Medulla oblongata (tissue), 1 donor: Measurements from ENCODE around the gene GALNT4.

Experiments used
- DNase-seq: peaks from one replicate; pipeline ENCODE4 v3.0.0-alpha.2; 2015; ENCODE audit errors: extremely low spot score

Gene GALNT4

DNA sequence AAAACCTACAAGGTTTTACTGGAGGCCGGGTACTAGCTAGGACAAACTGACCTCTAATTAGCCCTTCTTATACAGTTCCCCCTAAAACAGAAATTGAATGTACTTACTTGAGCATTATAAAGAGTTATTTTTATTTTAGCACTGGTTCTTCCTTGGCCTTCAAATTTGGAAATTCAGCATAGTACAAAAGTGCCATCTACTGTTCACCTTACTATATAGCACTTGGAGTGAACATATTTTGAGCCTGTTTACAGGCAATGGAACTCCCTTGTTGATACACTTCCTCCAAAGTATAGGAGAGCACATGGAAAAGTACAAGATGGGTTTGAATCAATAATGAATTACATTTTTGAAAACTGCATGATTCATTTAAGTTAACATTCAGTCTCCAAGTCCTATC lies 5.1 kb upstream of the GALNT4 start:
- DNase-seq: peak; percentile 76

DNA sequence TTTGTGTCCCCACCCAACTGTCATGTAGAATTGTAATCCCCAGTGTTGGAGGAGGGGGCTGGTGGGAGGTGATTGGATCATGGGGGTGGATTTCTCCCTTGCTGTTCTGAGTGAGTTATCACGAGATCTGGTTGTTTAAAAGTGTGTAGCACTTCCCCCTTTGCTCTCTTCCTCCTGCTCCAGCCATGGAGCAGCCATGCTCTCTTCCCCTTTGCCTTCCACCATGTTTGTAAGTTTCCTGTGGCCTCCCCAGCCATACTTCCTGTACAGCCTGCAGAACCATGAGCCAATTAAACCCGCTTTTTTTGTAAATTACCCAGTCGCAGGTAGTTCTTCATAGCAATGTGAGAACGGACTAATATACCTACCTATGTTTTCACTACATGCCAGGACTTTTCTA lies 3.8 kb upstream of the GALNT4 start:
- DNase-seq: no peak

DNA sequence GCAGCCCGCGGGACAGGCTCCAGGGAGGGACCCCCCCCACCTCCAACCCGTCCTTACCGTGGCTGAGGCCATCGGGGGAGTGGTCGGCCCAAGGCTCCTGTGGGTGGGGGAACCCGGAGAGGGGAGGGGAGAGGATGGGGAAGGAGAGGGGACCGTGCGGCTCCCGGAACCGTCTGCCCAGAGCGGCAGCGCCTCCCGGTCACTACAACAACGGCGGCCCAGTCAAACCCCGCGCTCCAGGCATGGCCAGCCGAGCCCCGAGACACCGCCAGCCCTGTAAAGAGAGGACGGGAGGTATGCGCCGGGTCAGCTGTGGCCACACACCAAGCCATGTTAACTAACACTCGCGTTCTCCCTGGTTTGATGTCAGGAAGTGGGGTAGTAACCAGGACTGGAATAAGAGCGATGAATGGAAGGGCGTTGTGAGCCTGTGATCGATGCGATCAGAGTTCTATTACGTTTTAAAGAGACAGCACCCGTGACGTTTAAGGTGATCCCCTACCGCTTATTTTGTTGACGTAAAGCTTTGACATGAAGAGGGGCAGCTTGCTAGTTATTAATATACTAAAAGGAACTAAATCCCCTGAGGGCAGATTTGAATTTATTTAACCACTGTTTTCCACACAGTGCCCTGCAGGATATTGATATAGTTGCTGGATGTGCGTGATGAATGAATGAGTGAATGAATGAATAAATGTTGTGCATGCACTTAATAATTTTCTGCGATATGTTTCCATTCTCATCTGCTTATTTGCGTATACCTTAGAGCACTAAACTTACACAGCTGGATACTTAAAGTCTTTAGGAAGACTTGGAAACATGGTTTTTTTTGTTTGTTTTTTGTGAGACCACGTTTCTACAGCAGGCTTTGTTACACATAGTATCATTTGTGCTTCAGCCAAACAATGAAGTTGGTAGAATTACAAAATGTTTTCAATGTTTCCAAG lies 1.5 kb upstream of the GALNT4 start, which contains the start of gene POC1B:
Gene POC1B, minus strand, starts transcription at position 224 of the 947 bp plus-strand sequence. Its CDS starts 152 bp downstream, at position 72.
- DNase-seq: peak; percentile 87

DNA sequence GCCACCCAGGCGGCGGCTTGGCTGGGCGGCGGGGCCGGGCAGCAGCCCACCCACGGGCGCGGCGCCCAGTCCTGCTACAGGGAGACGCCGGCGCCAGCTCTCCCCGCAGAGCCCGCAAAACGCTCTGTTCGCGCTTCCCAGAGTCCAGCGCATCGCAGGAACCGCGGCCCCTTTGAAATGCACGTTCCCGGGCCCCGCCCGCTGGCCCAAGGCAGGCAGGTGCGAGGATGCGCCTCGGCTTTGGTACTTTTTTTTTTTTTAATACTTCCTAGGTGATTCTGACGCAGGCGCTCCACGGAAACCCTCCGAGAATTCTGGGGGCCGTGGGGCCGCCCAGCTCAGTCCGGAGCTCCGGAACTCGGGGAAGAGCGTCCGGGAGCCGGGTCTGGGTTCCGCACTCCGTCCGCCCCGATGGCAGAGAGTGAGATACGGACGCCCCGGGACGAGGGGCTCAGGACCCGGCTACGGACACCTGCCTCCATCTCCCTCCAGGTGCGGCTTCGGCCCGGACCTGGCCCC lies 768 bp upstream of the GALNT4 start:
- no peak for DNase-seq

DNA sequence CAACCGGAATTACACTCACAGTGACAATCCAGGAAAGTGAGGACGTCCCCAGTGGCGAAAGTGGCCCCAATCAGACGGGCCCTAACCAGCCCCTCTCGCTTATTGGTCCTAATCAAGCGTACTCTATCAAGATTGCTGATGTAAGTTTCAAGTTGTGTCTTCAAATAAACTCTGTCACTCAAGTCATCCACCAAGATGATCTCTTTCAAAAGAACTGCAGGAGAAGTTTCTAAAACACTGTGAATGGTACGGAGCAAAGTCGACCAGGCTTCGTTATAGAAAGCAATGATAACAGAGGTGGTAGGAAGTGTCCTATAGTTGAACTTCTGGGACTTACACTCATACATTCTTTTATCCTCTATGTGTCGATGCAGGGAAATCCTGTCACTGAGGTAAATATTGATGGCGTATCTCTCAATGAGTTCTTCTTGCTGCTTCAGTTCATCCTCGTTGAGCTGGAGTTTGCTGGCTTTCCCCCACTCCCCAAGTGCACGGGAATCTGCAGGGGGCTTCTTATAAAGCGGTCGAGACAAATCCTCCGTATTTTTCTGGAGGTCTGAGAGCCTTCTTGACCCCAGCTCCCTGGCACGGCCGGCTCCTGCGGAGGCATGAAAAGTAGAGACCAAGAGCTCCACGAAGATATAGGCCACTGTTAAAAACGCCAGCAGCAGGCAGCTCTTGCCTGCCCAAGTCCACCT lies 604 bp downstream of the GALNT4 start:
- no peak for DNase-seq

GRCh38 chr12:89523393-89523792 lies 1.2 kb downstream of the GALNT4 start:
- no peak for DNase-seq

DNA sequence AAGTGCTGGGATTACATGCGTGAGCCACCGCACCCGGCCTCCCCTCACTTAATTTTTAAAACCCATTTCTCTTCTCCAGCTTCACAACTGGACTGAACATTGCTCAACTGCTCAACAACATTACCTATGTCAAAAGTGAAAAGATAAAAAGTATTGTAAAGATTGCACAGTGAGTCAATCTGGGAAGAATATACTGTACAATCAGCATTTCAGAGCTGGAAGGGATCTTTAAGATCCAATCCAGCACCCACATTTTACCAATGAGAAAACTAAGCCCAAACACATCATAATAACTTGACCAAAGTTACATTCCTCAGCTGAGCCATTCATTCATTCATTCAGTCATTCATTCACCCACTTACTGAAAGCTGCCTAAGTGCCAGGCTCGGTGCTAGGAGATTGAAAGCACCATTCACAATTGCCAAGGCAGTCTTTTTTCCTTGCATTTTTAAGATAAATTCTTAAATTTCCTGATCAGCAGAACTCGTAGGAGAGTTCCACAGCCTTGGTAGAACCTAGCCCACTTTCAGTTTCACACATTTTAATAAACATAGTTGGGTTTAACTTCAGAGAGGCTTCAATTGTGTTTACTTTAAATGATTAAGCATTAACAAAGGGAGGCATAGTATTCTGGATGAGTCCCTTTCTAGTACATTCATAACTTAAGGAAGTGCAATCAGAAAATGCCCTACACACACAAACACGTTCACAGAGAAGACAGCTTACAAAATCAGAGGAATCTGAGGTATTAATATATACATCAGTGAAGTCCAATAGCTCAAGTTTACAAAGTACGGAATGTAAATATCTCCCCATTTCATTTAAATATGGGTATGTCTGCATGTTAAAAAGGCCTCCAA lies 3.0 kb downstream of the GALNT4 start:
- no peak for DNase-seq

GRCh38 chr12:89517720-89518119 lies 6.9 kb downstream of the GALNT4 start:
- DNase-seq: no peak

DNA sequence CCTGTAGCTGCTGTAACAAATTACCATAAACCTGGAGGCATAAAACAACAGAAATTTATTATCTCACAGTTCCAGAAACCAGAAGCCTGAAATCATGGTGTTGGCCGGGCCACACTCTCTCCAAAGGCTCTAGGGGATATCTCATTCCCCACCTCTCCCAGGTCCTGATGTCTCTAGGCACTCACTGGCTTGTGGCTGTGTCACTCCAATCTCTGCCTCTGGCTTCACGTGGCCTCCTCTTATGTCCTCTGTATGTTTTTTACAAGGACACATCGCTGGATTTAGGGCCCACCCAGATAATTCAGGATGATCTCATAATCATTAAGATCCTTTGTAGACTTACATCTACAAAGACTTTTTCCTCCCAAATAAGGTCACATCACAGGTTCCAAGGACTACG lies 8.0 kb downstream of the GALNT4 start:
- DNase-seq: no peak

- no peak for DNase-seq
Observed at GRCh38 chr12:89514751-89515150, 9.8 kb downstream of the GALNT4 start.

DNA sequence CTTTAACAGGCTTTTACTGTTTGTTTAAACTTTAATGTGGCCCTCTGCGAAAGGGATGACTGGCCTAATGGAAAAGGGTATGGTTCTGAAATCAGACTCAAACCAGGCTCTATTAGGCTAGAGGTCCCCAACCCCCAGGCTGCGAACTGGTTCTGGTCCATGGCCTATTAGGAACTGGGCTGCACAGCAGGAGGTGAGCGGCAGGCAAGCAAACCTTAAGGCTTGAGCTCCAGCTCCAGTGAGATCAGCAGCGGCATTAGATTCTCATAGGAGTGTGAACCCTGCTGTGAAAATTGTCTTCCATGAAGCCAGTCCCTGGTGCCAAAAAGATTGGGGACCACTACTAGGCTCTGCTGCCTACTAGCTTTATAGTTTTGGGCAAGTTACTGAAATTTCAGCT lies 11.1 kb downstream of the GALNT4 start:
- DNase-seq: no peak

GRCh38 chr12:89507015-89507824 lies 17.4 kb downstream of the GALNT4 start:
- DNase-seq: no peak

- no peak for DNase-seq
Observed at GRCh38 chr12:89506050-89506449, 18.5 kb downstream of the GALNT4 start.

DNA sequence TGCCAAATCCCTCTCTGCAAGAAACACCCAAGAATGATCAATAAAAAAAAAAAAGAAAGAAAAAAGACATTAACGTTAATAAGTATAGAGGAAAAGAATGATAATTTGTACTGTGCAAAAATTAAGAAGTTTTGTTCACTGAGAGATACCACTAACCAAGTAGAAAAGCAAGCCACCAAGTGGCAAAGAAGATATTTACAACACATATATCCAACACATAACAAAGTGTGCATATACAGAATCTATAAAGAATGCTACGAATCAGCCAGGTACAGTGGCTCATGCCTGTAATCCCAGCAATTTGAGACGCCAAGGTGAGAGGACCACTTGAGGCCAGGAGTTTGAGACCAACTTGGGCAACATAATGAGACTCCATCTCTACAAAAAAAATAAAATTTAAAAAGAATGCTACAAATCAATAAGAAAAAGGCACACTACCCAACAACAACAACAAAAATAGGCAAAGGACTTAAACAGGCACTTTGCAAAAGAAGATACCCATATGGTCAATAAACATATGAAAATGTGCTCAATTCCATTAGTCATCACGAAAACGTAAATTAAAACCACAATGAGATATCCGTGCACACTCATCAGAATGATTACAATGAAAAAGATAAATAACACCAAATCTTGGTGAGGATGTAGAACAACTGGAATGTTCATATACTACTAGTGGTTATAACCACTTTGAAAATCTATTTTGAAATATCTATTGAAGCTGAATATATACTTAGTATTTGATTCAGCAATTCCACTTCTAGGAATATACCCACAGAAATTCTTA lies 19.8 kb downstream of the GALNT4 start:
- no peak for DNase-seq

DNA sequence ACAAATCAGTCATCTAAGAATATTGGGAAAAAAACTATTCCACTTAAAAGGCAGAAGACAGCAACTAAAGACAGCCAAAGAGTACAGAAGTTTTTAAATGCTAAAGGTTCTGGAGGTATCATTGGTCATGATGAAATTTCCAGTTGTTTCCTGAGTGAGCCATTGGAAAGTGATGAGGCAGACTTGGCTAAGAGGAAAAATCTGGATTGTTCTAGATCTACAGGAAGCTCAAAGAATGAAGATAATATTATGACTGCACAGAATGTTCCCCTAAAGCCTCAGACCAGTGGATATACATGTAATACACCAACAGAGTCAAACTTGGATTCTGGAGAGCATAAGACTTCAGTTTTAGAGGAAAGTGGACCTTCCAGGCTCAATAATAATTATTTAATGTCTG lies 22.8 kb downstream of the GALNT4 start:
- DNase-seq: no peak

- no peak for DNase-seq
Observed at GRCh38 chr12:89499857-89500256, 24.7 kb downstream of the GALNT4 start.

DNA sequence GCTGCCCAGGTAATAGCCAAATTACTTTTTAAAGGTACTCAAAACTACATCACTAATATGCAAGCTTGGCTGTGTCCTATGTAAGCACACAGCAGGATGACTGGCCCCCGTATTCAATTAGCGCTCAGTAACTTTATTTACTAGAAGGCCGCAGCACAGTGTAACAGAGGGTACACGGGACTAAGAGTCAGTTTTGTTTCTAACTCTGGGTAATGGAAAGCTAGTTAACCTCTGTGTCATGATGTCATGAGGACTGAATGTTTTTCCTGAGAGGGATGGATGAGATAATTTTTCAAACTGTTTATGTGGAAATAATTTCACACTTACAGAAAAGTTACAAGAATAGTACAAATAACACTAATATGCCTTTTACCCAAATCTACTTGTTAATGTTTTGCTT lies 27.1 kb downstream of the GALNT4 start:
- DNase-seq: no peak

DNA sequence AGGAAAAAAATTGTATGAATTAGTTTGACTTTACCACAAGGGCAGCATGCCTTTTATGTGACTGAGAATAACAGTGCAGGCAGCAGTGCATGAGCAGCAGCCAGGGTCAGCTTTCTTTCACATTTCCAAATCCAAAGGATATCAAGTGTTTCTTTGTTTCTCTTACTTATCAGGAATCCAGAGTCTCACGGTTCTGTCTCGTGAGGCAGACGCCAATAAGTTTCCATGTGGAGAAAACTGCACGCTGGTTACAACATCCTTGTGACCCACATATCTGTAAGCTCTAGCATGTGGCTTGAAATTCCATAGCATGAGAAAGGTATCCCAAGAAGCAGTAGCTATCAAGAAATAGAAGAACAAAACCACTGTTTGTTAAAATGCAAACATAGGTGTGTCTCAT lies 27.6 kb downstream of the GALNT4 start:
- no peak for DNase-seq

DNA sequence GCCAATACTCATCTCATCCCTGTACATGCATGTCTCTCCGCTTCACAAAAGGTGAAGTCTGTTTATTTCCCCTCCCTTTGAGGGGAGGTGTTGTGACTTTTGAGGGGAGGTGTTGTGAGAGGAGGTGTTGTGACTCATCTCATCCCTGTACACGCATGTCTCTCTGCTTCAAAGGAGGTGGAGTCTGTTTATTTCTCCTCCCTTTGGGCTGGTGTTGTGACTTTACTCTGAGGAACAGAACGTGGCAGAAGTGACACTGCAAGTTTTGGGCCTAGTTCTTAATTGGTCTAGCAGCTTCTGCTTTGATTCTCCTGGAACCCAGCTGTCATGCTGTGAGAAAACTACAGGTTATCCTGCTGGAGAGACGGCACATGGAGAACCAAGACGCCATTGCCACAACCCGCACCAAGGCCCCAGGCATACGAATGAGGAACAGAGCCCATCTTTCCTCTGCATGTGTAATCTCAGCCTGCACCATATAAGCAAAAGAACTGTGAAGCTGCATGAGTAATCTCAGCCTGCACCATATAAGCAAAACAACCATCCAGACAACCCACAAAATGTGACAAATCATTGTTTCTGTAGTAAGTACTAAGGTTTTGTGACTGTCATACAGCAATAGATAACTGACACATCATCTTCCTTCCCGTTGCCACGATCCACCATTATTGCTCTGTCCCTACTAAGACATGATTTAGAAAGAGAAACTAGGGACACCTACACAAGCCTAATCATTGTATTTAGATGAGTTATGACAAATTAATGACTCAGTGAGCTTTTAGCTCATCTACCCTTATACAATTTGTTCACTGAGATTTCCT lies 30.0 kb downstream of the GALNT4 start:
- DNase-seq: no peak
